GM23338 (cell line): ENCODE results near the gene INKA1. TPM values are rescaled to one million over a fixed set of nuclear protein-coding genes. Genes with fewer than 3 reads are reported as not detected.

Experiments
- ATAC-seq: fragments of 200-7000 bp; cut with Tn5 transposase; 3 replicates; pipeline ENCODE4 v1.9.1; 2020
- DNase-seq: peaks from one replicate; pipeline ENCODE4 v3.0.0-alpha.2; 2015; ENCODE audit warnings: low spot score
- H2AFZ ChIP-seq: fragments of 200-600 bp; sonication (generic); 2 replicates; pipeline ENCODE4 v1.8.0; 2016; ENCODE audit warnings: antibody characterized with exemption, mild to moderate bottlenecking, moderate library complexity
- H3F3A ChIP-seq: fragments of 200-600 bp; sonication (generic); replicated peaks from 2 replicates; pipeline ENCODE4 v1.8.0; 2017; ENCODE audit warnings: antibody characterized with exemption, mixed run types, low read depth
- H3K27ac ChIP-seq: fragments of 200-600 bp; sonication (generic); 2 replicates; pipeline ENCODE4 v1.6.1; 2016; ENCODE audit warnings: low read depth
- H3K27me3 ChIP-seq: fragments of 200-600 bp; sonication (generic); 2 replicates; pipeline ENCODE4 v1.8.0; 2016; ENCODE audit warnings: mild to moderate bottlenecking, mixed run types, moderate library complexity; ENCODE audit not compliant: insufficient read depth
- H3K36me3 ChIP-seq: fragments of 200-600 bp; sonication (generic); 2 replicates; pipeline ENCODE4 v1.8.0; 2016; ENCODE audit warnings: mild to moderate bottlenecking; ENCODE audit not compliant: insufficient read depth
- H3K4me1 ChIP-seq: fragments of 200-600 bp; sonication (generic); 2 replicates; pipeline ENCODE4 v1.8.0; 2016; ENCODE audit warnings: mild to moderate bottlenecking, moderate library complexity; ENCODE audit not compliant: insufficient read depth
- H3K4me2 ChIP-seq: fragments of 200-600 bp; sonication (generic); 2 replicates; pipeline ENCODE4 v1.7.1; 2017; ENCODE audit warnings: mixed run types
- H3K4me3 ChIP-seq: fragments of 200-600 bp; sonication (generic); 2 replicates; pipeline ENCODE4 v1.6.1; 2016; ENCODE audit warnings: mixed run types
- H3K79me2 ChIP-seq: fragments of 200-600 bp; sonication (generic); replicated peaks from 2 replicates; pipeline ENCODE4 v1.8.0; 2017; ENCODE audit warnings: mild to moderate bottlenecking; ENCODE audit not compliant: insufficient read depth
- H3K9me2 ChIP-seq: fragments of 200-600 bp; sonication (generic); 2 replicates; pipeline ENCODE4 v1.8.0; 2017; ENCODE audit not compliant: insufficient read depth
- H4K20me1 ChIP-seq: fragments of 200-600 bp; sonication (generic); replicated peaks from 2 replicates; pipeline ENCODE4 v1.8.0; 2017; ENCODE audit warnings: mild to moderate bottlenecking; ENCODE audit not compliant: insufficient read depth
- H3K27ac Mint-ChIP-seq: 2 replicates; pipeline ENCODE4 v1.8.0; 2020; ENCODE audit warnings: inconsistent platforms, mild to moderate bottlenecking, moderate library complexity, mixed read lengths
- H3K27me3 Mint-ChIP-seq: 3 replicates; pipeline ENCODE4 v1.8.0; 2022; ENCODE audit warnings: low read depth, mild to moderate bottlenecking, moderate library complexity, mixed read lengths, inconsistent platforms; ENCODE audit not compliant: insufficient read depth, poor library complexity
- H3K36me3 Mint-ChIP-seq: 3 replicates; pipeline ENCODE4 v1.8.0; 2021; ENCODE audit warnings: low read depth, mild to moderate bottlenecking, inconsistent platforms, moderate library complexity, mixed read lengths
- H3K4me1 Mint-ChIP-seq: 3 replicates; pipeline ENCODE4 v1.8.0; 2020; ENCODE audit warnings: mild to moderate bottlenecking, inconsistent platforms, mixed read lengths
- H3K4me3 Mint-ChIP-seq: 3 replicates; pipeline ENCODE4 v1.8.0; 2021; ENCODE audit warnings: moderate library complexity, mild to moderate bottlenecking, inconsistent platforms, mixed read lengths
- H3K9me3 Mint-ChIP-seq: 3 replicates; pipeline ENCODE4 v1.8.0; 2020; ENCODE audit warnings: moderate library complexity, mild to moderate bottlenecking, inconsistent platforms, mixed read lengths
- CREB1 ChIP-seq: fragments of 250-450 bp; sonication (Bioruptor Pico); IDR thresholded peaks from 2 replicates; pipeline ENCODE4 v1.5.0; 2020; ENCODE audit warnings: low read depth, mild to moderate bottlenecking, moderate library complexity
- JUNB ChIP-seq: IDR thresholded peaks from one replicate; pipeline ENCODE4 v1.6.1; 2016; ENCODE audit warnings: antibody characterized with exemption; ENCODE audit not compliant: unreplicated experiment
- NANOG ChIP-seq: IDR thresholded peaks from 2 replicates; pipeline ENCODE4 v1.6.1; 2016; ENCODE audit warnings: antibody characterized with exemption, borderline replicate concordance
- POLR2AphosphoS5 ChIP-seq: IDR thresholded peaks from 2 replicates; pipeline ENCODE4 v1.6.1; 2016; ENCODE audit warnings: antibody characterized with exemption, low read depth
- ZNF114 ChIP-seq: fragments of 250-450 bp; sonication (Bioruptor Pico); IDR thresholded peaks from 2 replicates; pipeline ENCODE4 v1.5.0; 2020; ENCODE audit warnings: mild to moderate bottlenecking, moderate library complexity
- polyA plus RNA-seq: library from polyadenylated mRNA; unstranded; fragments of >200 nt; fragmentation: Nextera tagmentation; extraction: Ambion mirVana; gene quantifications from 2 replicates; pipeline ENCODE4 v1.2.1, GENCODE V29; 2016
- total RNA-seq: library from RNA; depleted of rRNA; stranded (reverse); fragments of >200 nt; shearing (Covaris generic); gene quantifications from 2 replicates; pipeline ENCODE4 v1.2.3, GENCODE V29; 2014
- TF ChIP-seq, protein P1 (sequence below): fragments of 250-450 bp; sonication (Bioruptor Pico); IDR thresholded peaks from 2 replicates; pipeline ENCODE4 v1.5.0; 2020; ENCODE audit warnings: mild to moderate bottlenecking, moderate library complexity
- TF ChIP-seq, protein P2 (sequence below): IDR thresholded peaks from one replicate; pipeline ENCODE4 v1.6.1; 2018; ENCODE audit warnings: antibody characterized with exemption; ENCODE audit not compliant: unreplicated experiment
- TF ChIP-seq, protein P3 (sequence below): IDR thresholded peaks from 2 replicates; pipeline ENCODE4 v1.6.1; 2016; ENCODE audit warnings: antibody characterized with exemption

INKA1 gene
- total and polyA plus RNA-seq, 2 experiments from 2014 or later = 3.7 to 4.0 TPM

DNA sequence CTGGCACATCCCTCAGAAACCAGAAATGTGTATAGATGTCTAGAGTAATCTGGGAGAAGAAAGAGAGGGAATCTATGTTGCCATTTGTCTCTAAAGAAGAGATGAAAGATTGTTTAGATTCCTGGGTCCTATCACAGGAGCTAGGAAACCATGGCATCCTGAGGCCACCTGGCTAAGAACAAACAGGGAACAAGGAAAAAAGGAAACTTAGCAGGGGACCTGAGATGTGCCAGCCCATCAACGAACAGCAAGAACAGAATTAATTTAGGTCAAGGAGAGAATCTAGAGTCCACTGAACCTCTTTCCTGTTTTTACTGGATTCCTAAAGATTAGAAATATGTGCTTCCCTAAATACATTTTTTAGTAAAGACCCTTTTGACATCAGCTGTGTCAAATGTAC is 47.0 kb upstream of the INKA1 start (continued):
- TF ChIP-seq, protein P1, sequence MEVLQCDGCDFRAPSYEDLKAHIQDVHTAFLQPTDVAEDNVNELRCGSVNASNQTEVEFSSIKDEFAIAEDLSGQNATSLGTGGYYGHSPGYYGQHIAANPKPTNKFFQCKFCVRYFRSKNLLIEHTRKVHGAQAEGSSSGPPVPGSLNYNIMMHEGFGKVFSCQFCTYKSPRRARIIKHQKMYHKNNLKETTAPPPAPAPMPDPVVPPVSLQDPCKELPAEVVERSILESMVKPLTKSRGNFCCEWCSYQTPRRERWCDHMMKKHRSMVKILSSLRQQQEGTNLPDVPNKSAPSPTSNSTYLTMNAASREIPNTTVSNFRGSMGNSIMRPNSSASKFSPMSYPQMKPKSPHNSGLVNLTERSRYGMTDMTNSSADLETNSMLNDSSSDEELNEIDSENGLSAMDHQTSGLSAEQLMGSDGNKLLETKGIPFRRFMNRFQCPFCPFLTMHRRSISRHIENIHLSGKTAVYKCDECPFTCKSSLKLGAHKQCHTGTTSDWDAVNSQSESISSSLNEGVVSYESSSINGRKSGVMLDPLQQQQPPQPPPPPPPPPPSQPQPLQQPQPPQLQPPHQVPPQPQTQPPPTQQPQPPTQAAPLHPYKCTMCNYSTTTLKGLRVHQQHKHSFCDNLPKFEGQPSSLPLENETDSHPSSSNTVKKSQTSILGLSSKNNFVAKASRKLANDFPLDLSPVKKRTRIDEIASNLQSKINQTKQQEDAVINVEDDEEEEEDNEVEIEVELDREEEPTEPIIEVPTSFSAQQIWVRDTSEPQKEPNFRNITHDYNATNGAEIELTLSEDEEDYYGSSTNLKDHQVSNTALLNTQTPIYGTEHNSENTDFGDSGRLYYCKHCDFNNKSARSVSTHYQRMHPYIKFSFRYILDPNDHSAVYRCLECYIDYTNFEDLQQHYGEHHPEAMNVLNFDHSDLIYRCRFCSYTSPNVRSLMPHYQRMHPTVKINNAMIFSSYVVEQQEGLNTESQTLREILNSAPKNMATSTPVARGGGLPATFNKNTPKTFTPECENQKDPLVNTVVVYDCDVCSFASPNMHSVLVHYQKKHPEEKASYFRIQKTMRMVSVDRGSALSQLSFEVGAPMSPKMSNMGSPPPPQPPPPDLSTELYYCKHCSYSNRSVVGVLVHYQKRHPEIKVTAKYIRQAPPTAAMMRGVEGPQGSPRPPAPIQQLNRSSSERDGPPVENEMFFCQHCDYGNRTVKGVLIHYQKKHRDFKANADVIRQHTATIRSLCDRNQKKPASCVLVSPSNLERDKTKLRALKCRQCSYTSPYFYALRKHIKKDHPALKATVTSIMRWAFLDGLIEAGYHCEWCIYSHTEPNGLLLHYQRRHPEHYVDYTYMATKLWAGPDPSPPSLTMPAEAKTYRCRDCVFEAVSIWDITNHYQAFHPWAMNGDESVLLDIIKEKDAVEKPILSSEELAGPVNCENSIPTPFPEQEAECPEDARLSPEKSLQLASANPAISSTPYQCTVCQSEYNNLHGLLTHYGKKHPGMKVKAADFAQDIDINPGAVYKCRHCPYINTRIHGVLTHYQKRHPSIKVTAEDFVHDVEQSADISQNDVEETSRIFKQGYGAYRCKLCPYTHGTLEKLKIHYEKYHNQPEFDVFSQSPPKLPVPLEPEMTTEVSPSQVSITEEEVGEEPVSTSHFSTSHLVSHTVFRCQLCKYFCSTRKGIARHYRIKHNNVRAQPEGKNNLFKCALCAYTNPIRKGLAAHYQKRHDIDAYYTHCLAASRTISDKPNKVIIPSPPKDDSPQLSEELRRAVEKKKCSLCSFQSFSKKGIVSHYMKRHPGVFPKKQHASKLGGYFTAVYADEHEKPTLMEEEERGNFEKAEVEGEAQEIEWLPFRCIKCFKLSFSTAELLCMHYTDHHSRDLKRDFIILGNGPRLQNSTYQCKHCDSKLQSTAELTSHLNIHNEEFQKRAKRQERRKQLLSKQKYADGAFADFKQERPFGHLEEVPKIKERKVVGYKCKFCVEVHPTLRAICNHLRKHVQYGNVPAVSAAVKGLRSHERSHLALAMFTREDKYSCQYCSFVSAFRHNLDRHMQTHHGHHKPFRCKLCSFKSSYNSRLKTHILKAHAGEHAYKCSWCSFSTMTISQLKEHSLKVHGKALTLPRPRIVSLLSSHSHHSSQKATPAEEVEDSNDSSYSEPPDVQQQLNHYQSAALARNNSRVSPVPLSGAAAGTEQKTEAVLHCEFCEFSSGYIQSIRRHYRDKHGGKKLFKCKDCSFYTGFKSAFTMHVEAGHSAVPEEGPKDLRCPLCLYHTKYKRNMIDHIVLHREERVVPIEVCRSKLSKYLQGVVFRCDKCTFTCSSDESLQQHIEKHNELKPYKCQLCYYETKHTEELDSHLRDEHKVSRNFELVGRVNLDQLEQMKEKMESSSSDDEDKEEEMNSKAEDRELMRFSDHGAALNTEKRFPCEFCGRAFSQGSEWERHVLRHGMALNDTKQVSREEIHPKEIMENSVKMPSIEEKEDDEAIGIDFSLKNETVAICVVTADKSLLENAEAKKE = no peak
- TF ChIP-seq, protein P2, sequence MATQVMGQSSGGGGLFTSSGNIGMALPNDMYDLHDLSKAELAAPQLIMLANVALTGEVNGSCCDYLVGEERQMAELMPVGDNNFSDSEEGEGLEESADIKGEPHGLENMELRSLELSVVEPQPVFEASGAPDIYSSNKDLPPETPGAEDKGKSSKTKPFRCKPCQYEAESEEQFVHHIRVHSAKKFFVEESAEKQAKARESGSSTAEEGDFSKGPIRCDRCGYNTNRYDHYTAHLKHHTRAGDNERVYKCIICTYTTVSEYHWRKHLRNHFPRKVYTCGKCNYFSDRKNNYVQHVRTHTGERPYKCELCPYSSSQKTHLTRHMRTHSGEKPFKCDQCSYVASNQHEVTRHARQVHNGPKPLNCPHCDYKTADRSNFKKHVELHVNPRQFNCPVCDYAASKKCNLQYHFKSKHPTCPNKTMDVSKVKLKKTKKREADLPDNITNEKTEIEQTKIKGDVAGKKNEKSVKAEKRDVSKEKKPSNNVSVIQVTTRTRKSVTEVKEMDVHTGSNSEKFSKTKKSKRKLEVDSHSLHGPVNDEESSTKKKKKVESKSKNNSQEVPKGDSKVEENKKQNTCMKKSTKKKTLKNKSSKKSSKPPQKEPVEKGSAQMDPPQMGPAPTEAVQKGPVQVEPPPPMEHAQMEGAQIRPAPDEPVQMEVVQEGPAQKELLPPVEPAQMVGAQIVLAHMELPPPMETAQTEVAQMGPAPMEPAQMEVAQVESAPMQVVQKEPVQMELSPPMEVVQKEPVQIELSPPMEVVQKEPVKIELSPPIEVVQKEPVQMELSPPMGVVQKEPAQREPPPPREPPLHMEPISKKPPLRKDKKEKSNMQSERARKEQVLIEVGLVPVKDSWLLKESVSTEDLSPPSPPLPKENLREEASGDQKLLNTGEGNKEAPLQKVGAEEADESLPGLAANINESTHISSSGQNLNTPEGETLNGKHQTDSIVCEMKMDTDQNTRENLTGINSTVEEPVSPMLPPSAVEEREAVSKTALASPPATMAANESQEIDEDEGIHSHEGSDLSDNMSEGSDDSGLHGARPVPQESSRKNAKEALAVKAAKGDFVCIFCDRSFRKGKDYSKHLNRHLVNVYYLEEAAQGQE = no peak
- TF ChIP-seq NANOG = no peak
- no peak for TF ChIP-seq POLR2AphosphoS5

DNA sequence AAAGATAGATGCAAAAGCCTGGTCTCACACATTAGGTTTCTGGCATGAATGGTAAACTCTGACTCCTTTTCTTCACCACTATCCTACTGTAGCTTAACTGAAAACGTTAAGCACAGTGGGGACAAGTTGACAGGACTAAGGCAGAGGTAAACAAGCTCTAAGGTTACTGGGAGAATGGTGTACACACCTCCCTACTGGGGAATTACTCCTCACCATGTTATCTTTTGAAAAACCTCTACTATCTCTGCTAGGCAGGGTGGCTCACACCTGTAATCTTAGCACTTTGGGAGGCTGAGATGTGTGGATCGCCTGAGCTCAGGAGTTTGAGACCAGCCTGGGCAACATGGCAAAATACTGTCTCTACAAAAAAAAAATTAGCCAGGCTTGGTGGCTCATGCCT is 45.9 kb upstream of the INKA1 start:
- no peak overlapping the region for H3K4me2 ChIP-seq
- Mint-ChIP-seq H3K27me3 (no peaks in the 10 kb centered on the region), H3K9me3 (no peaks in the 10 kb centered on the region), H3K27ac (no peak overlapping the region), H3K4me1 (peaks cover 4% of the 10 kb centered on the region; the same call in 1 of the 3 replicates), H3K4me3 (no peak overlapping the region), H3K36me3 (no peaks in the 10 kb centered on the region)
- no peak for ATAC-seq
- no peaks in the 10 kb centered on the region for H3K36me3 ChIP-seq
- peak overlapping the region; percentile 52; the same call in 1 of the 2 replicates for H3K27ac ChIP-seq
- H2AFZ ChIP-seq = no peak overlapping the region
- DNase-seq = no peak
- no peaks in the 10 kb centered on the region for H3K4me1 ChIP-seq
- peaks cover 94% of the 10 kb centered on the region for H3K79me2 ChIP-seq
- H4K20me1 ChIP-seq = peaks cover 32% of the 10 kb centered on the region
- H3K27me3 ChIP-seq = no peaks in the 10 kb centered on the region
- no peaks in the 10 kb centered on the region for H3K9me2 ChIP-seq
- 0 out of 2 replicates have a peak, but pooled peaks cover 5% of the 10 kb centered on the region for H3F3A ChIP-seq
- H3K4me3 ChIP-seq = no peak overlapping the region
- TF ChIP-seq CREB1 (CRISPR knock-in tag) (no peak), POLR2AphosphoS5 (no peak), NANOG (no peak), JUNB (no peak), ZNF114 (CRISPR knock-in tag) (no peak)
- TF ChIP-seq, protein P3, sequence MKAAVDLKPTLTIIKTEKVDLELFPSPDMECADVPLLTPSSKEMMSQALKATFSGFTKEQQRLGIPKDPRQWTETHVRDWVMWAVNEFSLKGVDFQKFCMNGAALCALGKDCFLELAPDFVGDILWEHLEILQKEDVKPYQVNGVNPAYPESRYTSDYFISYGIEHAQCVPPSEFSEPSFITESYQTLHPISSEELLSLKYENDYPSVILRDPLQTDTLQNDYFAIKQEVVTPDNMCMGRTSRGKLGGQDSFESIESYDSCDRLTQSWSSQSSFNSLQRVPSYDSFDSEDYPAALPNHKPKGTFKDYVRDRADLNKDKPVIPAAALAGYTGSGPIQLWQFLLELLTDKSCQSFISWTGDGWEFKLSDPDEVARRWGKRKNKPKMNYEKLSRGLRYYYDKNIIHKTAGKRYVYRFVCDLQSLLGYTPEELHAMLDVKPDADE = no peak
